Measurements from ENCODE around the gene REPS1.

- TF ChIP-seq CTCF (IDR thresholded peaks at IDR 0.05 in 4 of 5, conservative IDR thresholded peaks at IDR 0.05 in 1 of 5) (no peak), POLR2A (IDR thresholded peaks at IDR 0.05) (no peak)
Measured at GRCh38 chr6:139010674-139011073, 22.6 kb upstream of the REPS1 start.

All from gastrocnemius medialis (tissue), 4 donors.